H9 (cell line): ENCODE results near the gene KRT6B. TPM values are rescaled to one million over a fixed set of nuclear protein-coding genes. Genes with fewer than 3 reads are reported as not detected.

Experiments used
- DNase-seq: peaks from one replicate; pipeline ENCODE4 v3.0.0-alpha.2; 2017
- H2AFZ ChIP-seq: one replicate; pipeline ENCODE4 v1.6.1; 2013; ENCODE audit warnings: mild to moderate bottlenecking, low read length, control low read depth, moderate library complexity
- H2AK5ac ChIP-seq: 2 replicates; pipeline ENCODE4 v1.6.1; 2013; ENCODE audit warnings: low read length, control low read depth, mixed read lengths; ENCODE audit not compliant: insufficient read length
- H2BK120ac ChIP-seq: one replicate; pipeline ENCODE4 v1.6.1; 2013; ENCODE audit warnings: low read depth, mild to moderate bottlenecking, low read length, control low read depth, inconsistent platforms; ENCODE audit not compliant: poor library complexity, severe bottlenecking
- H2BK12ac ChIP-seq: 2 replicates; pipeline ENCODE4 v1.6.1; 2013; ENCODE audit warnings: low read length, control low read depth, mixed read lengths, low read depth; ENCODE audit not compliant: insufficient read length
- H2BK15ac ChIP-seq: 2 replicates; pipeline ENCODE4 v1.6.1; 2013; ENCODE audit warnings: low read depth, low read length, control low read depth
- H2BK20ac ChIP-seq: one replicate; pipeline ENCODE4 v1.6.1; 2013; ENCODE audit warnings: low read depth, mild to moderate bottlenecking, low read length, control low read depth, inconsistent platforms; ENCODE audit not compliant: poor library complexity, severe bottlenecking
- H2BK5ac ChIP-seq: 2 replicates; pipeline ENCODE4 v1.6.1; 2013; ENCODE audit warnings: low read length, control low read depth, mixed read lengths; ENCODE audit not compliant: insufficient read length
- H3K14ac ChIP-seq: 2 replicates; pipeline ENCODE4 v1.6.1; 2013; ENCODE audit warnings: low read length, control low read depth; ENCODE audit not compliant: insufficient read depth
- H3K18ac ChIP-seq: 2 replicates; pipeline ENCODE4 v1.6.1; 2013; ENCODE audit warnings: low read depth, mild to moderate bottlenecking, mixed read lengths, low read length, control low read depth; ENCODE audit not compliant: insufficient read length
- H3K23ac ChIP-seq: 2 replicates; pipeline ENCODE4 v1.6.1; 2013; ENCODE audit warnings: low read length, control low read depth, mixed read lengths, low read depth; ENCODE audit not compliant: insufficient read length
- H3K23me2 ChIP-seq: 2 replicates; pipeline ENCODE4 v1.6.1; 2013; ENCODE audit warnings: low read depth, mild to moderate bottlenecking, mixed read lengths, low read length, control low read depth; ENCODE audit not compliant: insufficient read length, poor library complexity, severe bottlenecking
- H3K27ac ChIP-seq: 2 replicates; pipeline ENCODE4 v1.5.1; 2013; ENCODE audit warnings: low read length, control low read depth, mixed read lengths, low read depth; ENCODE audit not compliant: insufficient read length
- H3K27me3 ChIP-seq: 2 replicates; pipeline ENCODE4 v1.6.1; 2013; ENCODE audit warnings: low read length, control low read depth, inconsistent platforms; ENCODE audit not compliant: insufficient read depth
- H3K4ac ChIP-seq: 2 replicates; pipeline ENCODE4 v1.6.1; 2013; ENCODE audit warnings: low read depth, mild to moderate bottlenecking, control low read depth, inconsistent platforms, low read length, moderate library complexity
- H3K4me1 ChIP-seq: 2 replicates; pipeline ENCODE4 v1.6.1; 2013; ENCODE audit warnings: low read length, control low read depth, inconsistent platforms; ENCODE audit not compliant: insufficient read depth
- H3K4me2 ChIP-seq: 2 replicates; pipeline ENCODE4 v1.6.1; 2013; ENCODE audit warnings: low read length, control low read depth, mixed read lengths; ENCODE audit not compliant: insufficient read length, insufficient read depth
- H3K56ac ChIP-seq: 2 replicates; pipeline ENCODE4 v1.6.1; 2013; ENCODE audit warnings: low read depth, mild to moderate bottlenecking, mixed read lengths, low read length, control low read depth; ENCODE audit not compliant: insufficient read length
- H3K79me1 ChIP-seq: 2 replicates; pipeline ENCODE4 v1.6.1; 2013; ENCODE audit warnings: low read depth, mild to moderate bottlenecking, moderate library complexity, low read length, control low read depth, inconsistent platforms; ENCODE audit not compliant: insufficient read depth, poor library complexity, severe bottlenecking
- H3K79me2 ChIP-seq: 2 replicates; pipeline ENCODE4 v1.6.1; 2013; ENCODE audit warnings: low read length, control low read depth, inconsistent platforms; ENCODE audit not compliant: insufficient read depth
- H3K9ac ChIP-seq: 2 replicates; pipeline ENCODE4 v1.6.1; 2013; ENCODE audit warnings: low read length, control low read depth, mixed read lengths; ENCODE audit not compliant: insufficient read length; ENCODE audit errors: extremely low read depth
- H3K9me3 ChIP-seq: one replicate; pipeline ENCODE4 v1.6.1; 2013; ENCODE audit warnings: low read depth, low read length, inconsistent platforms; ENCODE audit not compliant: control insufficient read depth
- H3T11ph ChIP-seq: one replicate; pipeline ENCODE4 v1.6.1; 2013; ENCODE audit warnings: mild to moderate bottlenecking, low read length, control low read depth, inconsistent platforms
- H4K20me1 ChIP-seq: one replicate; pipeline ENCODE4 v1.6.1; 2013; ENCODE audit not compliant: control insufficient read depth, insufficient read length, insufficient read depth
- H4K5ac ChIP-seq: 2 replicates; pipeline ENCODE4 v1.6.1; 2013; ENCODE audit warnings: low read depth, mild to moderate bottlenecking, mixed read lengths, low read length, control low read depth; ENCODE audit not compliant: insufficient read length
- H4K8ac ChIP-seq: replicated peaks from 2 replicates; pipeline ENCODE4 v1.6.1; 2013; ENCODE audit warnings: low read length, control low read depth, mixed read lengths, low read depth; ENCODE audit not compliant: insufficient read length
- H4K91ac ChIP-seq: 2 replicates; pipeline ENCODE4 v1.6.1; 2013; ENCODE audit warnings: low read depth, mild to moderate bottlenecking, moderate library complexity, mixed read lengths, low read length, control low read depth; ENCODE audit not compliant: insufficient read length
- H3K27ac Mint-ChIP-seq, 3 experiments: 2 replicates in 2 of 3; 3 replicates in 1 of 3; pipeline ENCODE4 v1.8.0; 2020 to 2021; ENCODE audit warnings: mixed read lengths in 3 of 3, mild to moderate bottlenecking in 1 of 3, moderate library complexity in 1 of 3
- H3K27me3 Mint-ChIP-seq: 2 replicates; pipeline ENCODE4 v1.8.0; 2021; ENCODE audit warnings: low read depth, mild to moderate bottlenecking, moderate library complexity, mixed read lengths
- H3K36me3 Mint-ChIP-seq, 3 experiments: 2 replicates in 2 of 3; 3 replicates in 1 of 3; pipeline ENCODE4 v1.8.0; 2020 to 2021; ENCODE audit warnings: low read depth in 3 of 3, mixed read lengths in 3 of 3; ENCODE audit not compliant: insufficient read depth in 1 of 3
- H3K4me1 Mint-ChIP-seq, 2 experiments: 2 replicates each; pipeline ENCODE4 v1.8.0; 2020; ENCODE audit warnings: mixed read lengths in 2 of 2
- H3K4me3 Mint-ChIP-seq, 2 experiments: 2 replicates in 1 of 2; 3 replicates in 1 of 2; pipeline ENCODE4 v1.8.0; 2020 to 2021; ENCODE audit warnings: mild to moderate bottlenecking in 2 of 2, mixed read lengths in 2 of 2, moderate library complexity in 1 of 2
- H3K9me3 Mint-ChIP-seq, 2 experiments: 2 replicates in 1 of 2; 3 replicates in 1 of 2; pipeline ENCODE4 v1.8.0; 2020; ENCODE audit warnings: mild to moderate bottlenecking in 2 of 2, mixed read lengths in 2 of 2, moderate library complexity in 1 of 2
- WGBS: extraction: QIAGEN DNeasy Blood & Tissue Kit; methylation state at CpG from one replicate; pipeline ENCODE4 v1.1.7; 2013; ENCODE audit warnings: missing lambda C conversion rate, low lambda C conversion rate, mixed read lengths; ENCODE audit not compliant: insufficient read length; ENCODE audit errors: extremely low coverage; 5-methylcytosine and 5-hydroxymethylcytosine counted together
- total RNA-seq: library from RNA; stranded (reverse); gene quantifications from 2 replicates; pipeline ENCODE4 v1.2.1, GENCODE V29; 2021
- TF ChIP-seq, protein P1 (sequence below): fragments of 200-600 bp; sonication (generic); conservative IDR thresholded peaks from 3 replicates; pipeline ENCODE4 v1.8.0; 2021; ENCODE audit warnings: antibody characterized with exemption, mild to moderate bottlenecking

The KRT6B gene
- total RNA-seq, 1 experiment from 2014 or later = not detected

DNA sequence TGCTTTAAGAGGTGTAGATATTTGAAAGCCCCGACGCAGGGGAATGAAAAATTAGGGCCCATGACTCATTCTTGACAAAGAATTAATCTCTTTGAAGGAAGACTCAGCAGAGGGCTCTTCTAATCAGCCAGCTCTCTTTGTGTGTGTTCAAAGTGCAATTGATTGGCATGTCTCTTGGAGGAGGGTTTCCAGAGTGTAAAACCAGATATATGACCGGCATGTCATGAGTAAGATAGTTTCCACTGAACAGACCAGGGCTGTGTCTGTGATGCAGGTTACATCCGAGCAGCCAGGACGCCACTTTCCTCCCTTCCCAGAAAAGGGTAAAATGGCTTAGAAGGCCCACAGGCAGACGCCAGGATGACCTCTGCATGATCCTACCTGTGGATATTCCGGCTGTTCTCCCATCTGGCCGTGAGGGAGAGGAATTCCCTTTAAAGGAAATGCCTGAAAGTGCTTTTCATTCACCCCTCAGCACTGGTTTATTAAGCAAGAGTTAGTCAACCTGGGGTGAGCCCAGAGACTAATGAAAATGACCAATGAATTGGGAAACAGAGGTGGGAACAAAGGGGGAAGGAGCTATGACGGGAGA is 10.5 kb downstream of the KRT6B start:
- H2BK120ac ChIP-seq = no peak overlapping the region
- no peak overlapping the region for H4K91ac ChIP-seq
- H3T11ph ChIP-seq = no peak overlapping the region
- no peak overlapping the region for H3K9ac ChIP-seq
- no peak for DNase-seq
- no peak overlapping the region for H3K27ac Mint-ChIP-seq
- H3K4me1 ChIP-seq = 0 out of 2 replicates have a peak, but pooled peaks cover 2% of the 10 kb centered on the region
- no peaks in the 10 kb centered on the region for H3K23me2 ChIP-seq
- no peak overlapping the region for H3K4me2 ChIP-seq
- H3K56ac ChIP-seq = no peak overlapping the region
- no peaks in the 10 kb centered on the region for H4K20me1 ChIP-seq
- H2AK5ac ChIP-seq = no peak overlapping the region
- H2AFZ ChIP-seq = no peak overlapping the region
- H2BK15ac ChIP-seq = no peak overlapping the region
- no peak overlapping the region for H3K27ac ChIP-seq
- H2BK12ac ChIP-seq = no peak overlapping the region
- no peak overlapping the region for H2BK5ac ChIP-seq
- H3K9me3 Mint-ChIP-seq = no peaks in the 10 kb centered on the region
- H4K5ac ChIP-seq = no peak overlapping the region
- no CpG with 5 or more reads among the region's 9 CpGs for WGBS
- no peaks in the 10 kb centered on the region for H3K79me1 ChIP-seq
- peaks cover 4% of the 10 kb centered on the region for H3K27me3 Mint-ChIP-seq
- H3K36me3 Mint-ChIP-seq = no peaks in the 10 kb centered on the region
- no peak overlapping the region for H3K18ac ChIP-seq
- TF ChIP-seq, protein P1, sequence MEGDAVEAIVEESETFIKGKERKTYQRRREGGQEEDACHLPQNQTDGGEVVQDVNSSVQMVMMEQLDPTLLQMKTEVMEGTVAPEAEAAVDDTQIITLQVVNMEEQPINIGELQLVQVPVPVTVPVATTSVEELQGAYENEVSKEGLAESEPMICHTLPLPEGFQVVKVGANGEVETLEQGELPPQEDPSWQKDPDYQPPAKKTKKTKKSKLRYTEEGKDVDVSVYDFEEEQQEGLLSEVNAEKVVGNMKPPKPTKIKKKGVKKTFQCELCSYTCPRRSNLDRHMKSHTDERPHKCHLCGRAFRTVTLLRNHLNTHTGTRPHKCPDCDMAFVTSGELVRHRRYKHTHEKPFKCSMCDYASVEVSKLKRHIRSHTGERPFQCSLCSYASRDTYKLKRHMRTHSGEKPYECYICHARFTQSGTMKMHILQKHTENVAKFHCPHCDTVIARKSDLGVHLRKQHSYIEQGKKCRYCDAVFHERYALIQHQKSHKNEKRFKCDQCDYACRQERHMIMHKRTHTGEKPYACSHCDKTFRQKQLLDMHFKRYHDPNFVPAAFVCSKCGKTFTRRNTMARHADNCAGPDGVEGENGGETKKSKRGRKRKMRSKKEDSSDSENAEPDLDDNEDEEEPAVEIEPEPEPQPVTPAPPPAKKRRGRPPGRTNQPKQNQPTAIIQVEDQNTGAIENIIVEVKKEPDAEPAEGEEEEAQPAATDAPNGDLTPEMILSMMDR = no peak
- no peak overlapping the region for H3K4ac ChIP-seq
- no peak overlapping the region for H4K8ac ChIP-seq
- H3K23ac ChIP-seq = no peak overlapping the region
- no peak overlapping the region for H3K4me3 Mint-ChIP-seq
- H3K14ac ChIP-seq = no peak overlapping the region
- no peak overlapping the region for H2BK20ac ChIP-seq
- peaks cover 20 to 27% of the 10 kb centered on the region in 2 experiments for H3K4me1 Mint-ChIP-seq
- no peaks in the 10 kb centered on the region for H3K9me3 ChIP-seq
- H3K27me3 ChIP-seq = no peaks in the 10 kb centered on the region
- no peaks in the 10 kb centered on the region for H3K79me2 ChIP-seq
